Measurements from ENCODE around the gene KLF6. TPM values are rescaled to one million over a fixed set of nuclear protein-coding genes. Genes with fewer than 3 reads are reported as not detected.

Gene KLF6
- total and polyA plus RNA-seq, 9 of the 15 experiments (the other 6 are each of a cell fraction or from before 2014, with no cell fraction given) = 3.2 to 23.9 (median 8.0) TPM

- no peak for TF ChIP-seq BRD9 (IDR thresholded peaks at IDR 0.05; ENCODE audit: low read depth, partially characterized antibody)
- TF ChIP-seq CHAMP1 (IDR thresholded peaks at IDR 0.05) = no peak
- no peak for TF ChIP-seq KLF16 (IDR thresholded peaks at IDR 0.05)
- TF ChIP-seq SMARCB1 (IDR thresholded peaks at IDR 0.05; ENCODE audit: insufficient read length, low read depth) = no peak
- TF ChIP-seq POLR2AphosphoS2 (IDR thresholded peaks at IDR 0.05; ENCODE audit: low read length) = no peak
- peak; percentile 79 for TF ChIP-seq ELF1 (tag; IDR thresholded peaks at IDR 0.05)
- no peak for TF ChIP-seq DDX20 (tag; IDR thresholded peaks at IDR 0.05; ENCODE audit: low read depth)
- TF ChIP-seq FOSL1 (tag; conservative IDR thresholded peaks at IDR 0.05) = peak; percentile 54
- no peak for TF ChIP-seq ATF1 (CRISPR knock-in tag; IDR thresholded peaks at IDR 0.05)
- peak; percentile 38 for TF ChIP-seq ATF1 (tag; IDR thresholded peaks at IDR 0.05)
- TF ChIP-seq KDM2B (CRISPR knock-in tag; IDR thresholded peaks at IDR 0.05) = no peak
- TF ChIP-seq ZNF780A (CRISPR knock-in tag; IDR thresholded peaks at IDR 0.05) = no peak
- no peak for TF ChIP-seq LCOR (CRISPR knock-in tag; IDR thresholded peaks at IDR 0.05)
- TF ChIP-seq U2AF1 (optimal IDR thresholded peaks at IDR 0.05; ENCODE audit: low read depth, low read length) = no peak
- peak; percentile 64; the same call in 1 of the 2 replicates for TF ChIP-seq ARID1B (IDR thresholded peaks at IDR 0.05)
- no peak for TF ChIP-seq HNRNPLL (IDR thresholded peaks at IDR 0.05; ENCODE audit: low read depth, low read length, poor library complexity, severe bottlenecking)
- TF ChIP-seq BDP1 (IDR thresholded peaks at IDR 0.05; ENCODE audit: insufficient read depth, insufficient read length) = no peak
- no peak for TF ChIP-seq HIVEP1 (CRISPR knock-in tag; IDR thresholded peaks at IDR 0.05)
- no peak for TF ChIP-seq NR2C2 (CRISPR knock-in tag; IDR thresholded peaks at IDR 0.05)
- TF ChIP-seq NR2C2 (tag; IDR thresholded peaks at IDR 0.05) = peak; percentile 34; the same call in 1 of the 2 replicates
- TF ChIP-seq ZNF12 (CRISPR knock-in tag; IDR thresholded peaks at IDR 0.05) = no peak
- TF ChIP-seq NUFIP1 (IDR thresholded peaks at IDR 0.05; ENCODE audit: partially characterized antibody) = no peak
- TF ChIP-seq, protein P1, sequence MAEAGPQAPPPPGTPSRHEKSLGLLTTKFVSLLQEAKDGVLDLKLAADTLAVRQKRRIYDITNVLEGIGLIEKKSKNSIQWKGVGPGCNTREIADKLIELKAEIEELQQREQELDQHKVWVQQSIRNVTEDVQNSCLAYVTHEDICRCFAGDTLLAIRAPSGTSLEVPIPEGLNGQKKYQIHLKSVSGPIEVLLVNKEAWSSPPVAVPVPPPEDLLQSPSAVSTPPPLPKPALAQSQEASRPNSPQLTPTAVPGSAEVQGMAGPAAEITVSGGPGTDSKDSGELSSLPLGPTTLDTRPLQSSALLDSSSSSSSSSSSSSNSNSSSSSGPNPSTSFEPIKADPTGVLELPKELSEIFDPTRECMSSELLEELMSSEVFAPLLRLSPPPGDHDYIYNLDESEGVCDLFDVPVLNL (CRISPR knock-in tag; IDR thresholded peaks at IDR 0.05; ENCODE audit: low read depth) = no peak
- TF ChIP-seq ARID4B (CRISPR knock-in tag; IDR thresholded peaks at IDR 0.05) = no peak
- TF ChIP-seq ZNF184 (CRISPR knock-in tag; IDR thresholded peaks at IDR 0.05) = no peak
- no peak for TF ChIP-seq BRD4 (IDR thresholded peaks at IDR 0.05)
Measured at GRCh38 chr10:3765146-3765545, 19.9 kb downstream of the KLF6 start (continued).

All from K562 (cell line).